Mucosa of descending colon (tissue), 3 donors: ENCODE results near the gene MARVELD1. TPM values are rescaled to one million over a fixed set of nuclear protein-coding genes. Genes with fewer than 3 reads are reported as not detected.
A peak's percentile ranks its signal among the peaks of the same experiment; 100 is the strongest.

Source experiments
- ATAC-seq: fragments of 200-7000 bp; cut with Tn5 transposase; one replicate; pipeline ENCODE4 v1.9.1; 2020; ENCODE audit warnings: mild to moderate bottlenecking, moderate library complexity
- DNase-seq, 3 donors: peaks; one replicate each; pipeline ENCODE4 v3.0.0-alpha.2; 2020
- H3K36me3 ChIP-seq: fragments of 200-600 bp; one replicate; pipeline ENCODE4 v1.8.0; 2021; ENCODE audit warnings: low read depth, mild to moderate bottlenecking
- H3K4me1 ChIP-seq: fragments of 200-600 bp; one replicate; pipeline ENCODE4 v1.8.0; 2021; ENCODE audit warnings: low read depth, mild to moderate bottlenecking
- H3K4me3 ChIP-seq: fragments of 200-600 bp; one replicate; pipeline ENCODE4 v1.8.0; 2021; ENCODE audit warnings: mild to moderate bottlenecking
- H3K9me3 ChIP-seq: fragments of 200-600 bp; one replicate; pipeline ENCODE4 v1.8.0; 2021; ENCODE audit warnings: mild to moderate bottlenecking
- intact Hi-C, 2 donors: fragments of 100-400 bp; cut with DNase I in 1 of 2; cut with micrococcal nuclease in 1 of 2; formaldehyde crosslinking; loops; one replicate each; pipeline versions ENCODE4 v1.11.0 to v1.11.1; 2022; cut with DNase I, micrococcal nuclease
- total RNA-seq, 3 donors: library from RNA; stranded (reverse); fragmentation: NEBNext Ultra II Directional in 2 of 3; extraction: Animal tissue kit (Norgen Biotek cat#: 25700) in 2 of 3; gene quantifications; one replicate each; pipeline versions ENCODE4 v1.2.1 to v1.2.4, GENCODE V29; 2021 to 2023
- TF ChIP-seq, protein P1 (sequence below): fragments of 200-600 bp; IDR thresholded peaks from one replicate; pipeline ENCODE4 v1.8.0; 2022; ENCODE audit warnings: antibody characterized with exemption, mild to moderate bottlenecking
- donor health status: DM: no; HTN: no; CAD: no; lungs with moderate emphysema.
- donor health status: DM: no; HTN: no; CAD: no.
- donor health status: DM: no; HTN: yes; CAD: no.

MARVELD1 gene
- total RNA-seq, 3 donors from 2014 or later = 30.7 to 45.7 (median 37.7) TPM

GRCh38 chr10:97719602-97720001 is 6.1 kb downstream of the MARVELD1 start:
- Histone ChIP-seq H3K4me3 (no peak overlapping the region), H3K9me3 (no peaks in the 10 kb centered on the region), H3K4me1 (peaks cover 71% of the 10 kb centered on the region), H3K36me3 (no peaks in the 10 kb centered on the region)
- DNase-seq = no peak
- no peak for ATAC-seq
- TF ChIP-seq, protein P1, sequence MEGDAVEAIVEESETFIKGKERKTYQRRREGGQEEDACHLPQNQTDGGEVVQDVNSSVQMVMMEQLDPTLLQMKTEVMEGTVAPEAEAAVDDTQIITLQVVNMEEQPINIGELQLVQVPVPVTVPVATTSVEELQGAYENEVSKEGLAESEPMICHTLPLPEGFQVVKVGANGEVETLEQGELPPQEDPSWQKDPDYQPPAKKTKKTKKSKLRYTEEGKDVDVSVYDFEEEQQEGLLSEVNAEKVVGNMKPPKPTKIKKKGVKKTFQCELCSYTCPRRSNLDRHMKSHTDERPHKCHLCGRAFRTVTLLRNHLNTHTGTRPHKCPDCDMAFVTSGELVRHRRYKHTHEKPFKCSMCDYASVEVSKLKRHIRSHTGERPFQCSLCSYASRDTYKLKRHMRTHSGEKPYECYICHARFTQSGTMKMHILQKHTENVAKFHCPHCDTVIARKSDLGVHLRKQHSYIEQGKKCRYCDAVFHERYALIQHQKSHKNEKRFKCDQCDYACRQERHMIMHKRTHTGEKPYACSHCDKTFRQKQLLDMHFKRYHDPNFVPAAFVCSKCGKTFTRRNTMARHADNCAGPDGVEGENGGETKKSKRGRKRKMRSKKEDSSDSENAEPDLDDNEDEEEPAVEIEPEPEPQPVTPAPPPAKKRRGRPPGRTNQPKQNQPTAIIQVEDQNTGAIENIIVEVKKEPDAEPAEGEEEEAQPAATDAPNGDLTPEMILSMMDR = no peak
- intact Hi-C loops = no loop called here

DNA sequence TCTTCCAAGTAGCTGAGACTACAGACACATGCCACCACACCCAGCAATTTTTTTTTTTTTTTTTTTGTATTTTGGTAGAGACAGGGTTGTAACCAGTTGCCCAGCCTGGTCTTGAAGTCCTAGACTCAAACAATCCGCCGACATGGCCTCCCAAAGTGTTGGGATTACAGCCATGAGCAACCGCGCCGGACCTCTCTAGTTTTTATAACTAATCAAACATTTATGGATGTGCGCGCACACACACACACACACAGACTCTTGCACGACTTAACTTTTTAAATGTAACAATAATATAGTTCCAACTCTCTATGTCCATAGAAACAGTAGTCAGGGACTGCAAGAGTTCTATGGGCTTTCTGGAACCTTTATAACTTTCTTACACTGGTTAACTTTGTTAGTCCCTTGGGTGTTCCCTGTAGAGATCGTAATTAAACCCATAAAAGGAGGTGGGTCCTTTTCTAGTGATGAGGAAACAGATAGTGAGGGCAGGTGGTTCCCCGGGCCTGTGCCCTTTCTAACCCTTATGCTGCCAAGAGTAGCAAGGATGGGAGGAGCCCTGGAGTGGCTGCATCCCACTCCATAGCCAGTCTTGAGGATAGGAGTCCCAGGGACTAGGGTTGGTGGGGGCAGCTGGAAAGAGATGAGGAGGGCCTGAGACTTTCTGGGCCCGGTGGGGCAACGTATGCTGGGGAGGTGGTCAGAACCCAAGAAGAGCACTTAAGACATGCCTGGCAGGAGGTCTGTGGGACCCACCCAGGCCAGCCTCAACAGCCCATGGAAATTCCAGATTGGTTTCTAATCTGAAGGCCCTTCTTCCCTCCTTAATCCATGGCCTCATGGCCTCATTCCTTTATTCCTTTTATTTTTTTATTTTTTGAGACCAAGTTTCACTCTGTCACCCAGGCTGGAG is 8.6 kb downstream of the MARVELD1 start:
- TF ChIP-seq, protein P1 = no peak
- Histone ChIP-seq H3K4me1 (peaks cover 62% of the 10 kb centered on the region), H3K9me3 (no peaks in the 10 kb centered on the region), H3K4me3 (no peak overlapping the region), H3K36me3 (no peaks in the 10 kb centered on the region)
- DNase-seq = peak; percentile 80 to 86 (median 84)
- peak; percentile 78 for ATAC-seq
- intact Hi-C loops = no loop called here

DNA sequence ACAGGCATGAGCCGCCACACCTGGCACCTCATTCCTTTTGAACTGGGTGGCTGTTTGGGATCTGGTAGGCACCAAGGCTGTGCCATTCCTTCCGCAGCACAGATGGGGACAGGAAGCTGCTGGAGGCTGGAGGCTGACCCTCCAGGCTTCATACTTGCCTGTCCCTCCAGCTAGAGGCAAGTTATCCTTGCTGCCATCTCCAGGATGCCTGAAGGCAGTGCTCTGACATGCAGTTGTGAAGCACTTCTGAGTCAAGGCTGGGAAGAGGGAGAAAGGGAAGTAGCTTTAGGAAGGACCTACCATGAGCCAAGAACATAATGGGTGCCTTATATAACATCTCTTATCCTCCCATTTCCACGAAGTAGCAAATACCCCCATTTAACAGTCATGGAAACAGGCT is 9.5 kb downstream of the MARVELD1 start:
- DNase-seq = no peak
- no peaks in the 10 kb centered on the region for H3K36me3 ChIP-seq
- H3K4me1 ChIP-seq = peaks cover 56% of the 10 kb centered on the region
- no peak for ATAC-seq
- no peaks in the 10 kb centered on the region for H3K9me3 ChIP-seq
- intact Hi-C loops = no loop called here
- H3K4me3 ChIP-seq = no peak overlapping the region
- TF ChIP-seq, protein P1 = no peak

DNA sequence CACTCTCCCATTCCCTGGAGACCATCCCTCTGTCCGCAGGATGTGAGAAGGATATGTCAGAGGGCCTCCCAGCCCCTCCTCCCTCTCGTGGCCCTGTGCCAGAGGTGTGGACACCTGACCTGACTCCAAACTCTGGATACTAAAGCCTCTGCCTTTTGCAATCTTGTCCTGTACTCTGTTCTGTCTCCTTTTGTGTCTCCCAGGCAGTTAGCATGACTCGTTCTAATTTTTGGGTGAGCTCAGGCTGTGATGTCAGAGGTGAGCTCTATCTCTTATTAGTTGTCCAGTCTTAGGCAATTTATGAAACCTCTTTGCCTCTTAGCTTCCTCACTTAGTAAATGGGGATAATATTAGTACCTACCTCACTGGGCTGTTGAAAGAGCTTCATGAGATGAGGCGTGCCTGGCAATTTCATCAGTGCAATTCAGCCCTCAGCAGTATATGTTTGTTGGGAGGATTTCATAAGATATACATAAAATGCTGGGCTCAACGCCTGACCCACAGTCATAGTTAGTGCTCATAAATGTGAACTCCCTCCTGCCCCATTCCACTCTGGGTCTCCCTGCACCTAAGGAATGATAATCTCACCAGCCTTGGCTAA is 10.9 kb downstream of the MARVELD1 start:
- Histone ChIP-seq H3K9me3 (no peaks in the 10 kb centered on the region), H3K36me3 (no peaks in the 10 kb centered on the region), H3K4me3 (no peak overlapping the region), H3K4me1 (peaks cover 42% of the 10 kb centered on the region)
- DNase-seq (peak; percentile 63 to 73 (median 70)), ATAC-seq (peak; percentile 25)
- intact Hi-C loops = no loop called here
- TF ChIP-seq, protein P1 = no peak

GRCh38 chr10:97726636-97727178 is 13.2 kb downstream of the MARVELD1 start:
- peak; percentile 66 to 77 (median 68) for DNase-seq
- peak; percentile 68 for ATAC-seq
- no peaks in the 10 kb centered on the region for H3K9me3 ChIP-seq
- TF ChIP-seq, protein P1 = no peak
- H3K36me3 ChIP-seq = no peaks in the 10 kb centered on the region
- peaks cover 26% of the 10 kb centered on the region for H3K4me1 ChIP-seq
- H3K4me3 ChIP-seq = no peak overlapping the region
- intact Hi-C loops = no loop called here
